Measurements from ENCODE around the gene FAM177B.

The FAM177B gene

GRCh38 chr1:222736972-222737371 is at the start of gene FAM177B:
FAM177B (plus strand) TSS chr1:222737202; CDS start chr1:222746546, 9,344 bp downstream.
- DNase-seq (ENCODE audit: low read depth) = peak; percentile 75
- H3K4me3 ChIP-seq (ENCODE audit: low read depth, low read length) = no peak within 1 kb of the TSS
- TF ChIP-seq CTCF (IDR thresholded peaks at IDR 0.05; ENCODE audit: control insufficient read depth, extremely low read depth, insufficient read depth) = no peak

- TF ChIP-seq CTCF (IDR thresholded peaks at IDR 0.05; ENCODE audit: control insufficient read depth, extremely low read depth, insufficient read depth) = no peak
- DNase-seq (ENCODE audit: low read depth) = no peak
- H3K4me3 ChIP-seq (ENCODE audit: low read depth, low read length) = no peak overlapping the region
Observed at GRCh38 chr1:222691016-222691415, 46.0 kb upstream of the FAM177B start.

- TF ChIP-seq CTCF (IDR thresholded peaks at IDR 0.05; ENCODE audit: control insufficient read depth, extremely low read depth, insufficient read depth) = no peak
- H3K4me3 ChIP-seq (ENCODE audit: low read depth, low read length) = peak overlapping the region; percentile 1; the same call in 1 of the 2 replicates
- DNase-seq (ENCODE audit: low read depth) = no peak
Observed at GRCh38 chr1:222694927-222695326, 42.1 kb upstream of the FAM177B start.

GRCh38 chr1:222696741-222697140 is 40.3 kb upstream of the FAM177B start:
- DNase-seq (ENCODE audit: low read depth) = no peak
- H3K4me3 ChIP-seq (ENCODE audit: low read depth, low read length) = no peak overlapping the region
- no peak for TF ChIP-seq CTCF (IDR thresholded peaks at IDR 0.05; ENCODE audit: control insufficient read depth, extremely low read depth, insufficient read depth)

GRCh38 chr1:222697203-222697602 is 39.8 kb upstream of the FAM177B start:
- DNase-seq (ENCODE audit: low read depth) = no peak
- no peak for TF ChIP-seq CTCF (IDR thresholded peaks at IDR 0.05; ENCODE audit: control insufficient read depth, extremely low read depth, insufficient read depth)

GRCh38 chr1:222697826-222698225 is 39.2 kb upstream of the FAM177B start:
- DNase-seq (ENCODE audit: low read depth) = no peak
- no peak for TF ChIP-seq CTCF (IDR thresholded peaks at IDR 0.05; ENCODE audit: control insufficient read depth, extremely low read depth, insufficient read depth)
- H3K4me3 ChIP-seq (ENCODE audit: low read depth, low read length) = no peak overlapping the region

More at GRCh38 chr1:222697203-222697602, 39.8 kb upstream of the FAM177B start:
- H3K4me3 ChIP-seq (ENCODE audit: low read depth, low read length) = no peak overlapping the region

- H3K4me3 ChIP-seq (ENCODE audit: low read depth, low read length) = no peak overlapping the region
- no peak for TF ChIP-seq CTCF (IDR thresholded peaks at IDR 0.05; ENCODE audit: control insufficient read depth, extremely low read depth, insufficient read depth)
- DNase-seq (ENCODE audit: low read depth) = no peak
Observed at GRCh38 chr1:222702210-222702609, 34.8 kb upstream of the FAM177B start.

All from LNCaP clone FGC (cell line).